Suprapubic skin (tissue), 4 donors: Measurements from ENCODE around the gene MOBP. TPM values are rescaled to one million over a fixed set of nuclear protein-coding genes. Genes with fewer than 3 reads are reported as not detected.

Experiments used
- DNase-seq, 2 donors: peaks; one replicate each; pipeline ENCODE4 v3.0.0-alpha.2; 2019; ENCODE audit warnings: low spot score in 2 of 2
- H3K27ac ChIP-seq: fragments of 200-600 bp; sonication (generic); one replicate; pipeline ENCODE4 v1.5.1; 2019
- H3K27me3 ChIP-seq: fragments of 200-600 bp; sonication (generic); one replicate; pipeline ENCODE4 v1.5.1; 2019
- H3K36me3 ChIP-seq: fragments of 200-600 bp; sonication (generic); one replicate; pipeline ENCODE4 v1.5.1; 2019
- H3K4me1 ChIP-seq: fragments of 200-600 bp; sonication (generic); one replicate; pipeline ENCODE4 v1.5.1; 2019
- H3K4me3 ChIP-seq: fragments of 200-600 bp; sonication (generic); one replicate; pipeline ENCODE4 v1.5.1; 2019; ENCODE audit warnings: mild to moderate bottlenecking
- H3K9me3 ChIP-seq: fragments of 200-600 bp; sonication (generic); one replicate; pipeline ENCODE4 v1.5.1; 2019
- EP300 ChIP-seq: sonication (generic); formaldehyde crosslinking; IDR thresholded peaks from one replicate; pipeline ENCODE4 v1.6.1; 2017; ENCODE audit warnings: antibody characterized with exemption
- POLR2A ChIP-seq, 2 donors: fragments of 450-650 bp; IDR thresholded peaks; one replicate each; pipeline ENCODE4 v1.6.1; 2017; ENCODE audit warnings: antibody characterized with exemption in 2 of 2, mild to moderate bottlenecking in 2 of 2, moderate library complexity in 2 of 2
- POLR2AphosphoS5 ChIP-seq, 3 donors: sonication (generic); formaldehyde crosslinking; IDR thresholded peaks; one replicate each; pipeline ENCODE4 v1.6.1; 2017; ENCODE audit warnings: antibody characterized with exemption in 3 of 3
- WGBS: methylation state at CpG from one replicate; pipeline ENCODE4 v1.1.5; 2018; 5-methylcytosine and 5-hydroxymethylcytosine counted together
- total RNA-seq, 4 donors: library from RNA; depleted of rRNA; stranded (reverse); fragments of >200 nt; gene quantifications; one replicate each; pipeline ENCODE4 v1.1.0, GENCODE V29; 2016
- TF ChIP-seq, protein P1 (sequence below), 2 donors: fragments of 200-600 bp in 1 of 2; fragments of 450-650 bp in 1 of 2; sonication (generic) in 1 of 2; IDR thresholded peaks; one replicate each; pipeline ENCODE4 v1.5.1; 2016 to 2019; ENCODE audit warnings: antibody characterized with exemption in 2 of 2, mild to moderate bottlenecking in 1 of 2, moderate library complexity in 1 of 2

MOBP gene
- total RNA-seq, 4 donors from 2014 or later, result not detected

DNA sequence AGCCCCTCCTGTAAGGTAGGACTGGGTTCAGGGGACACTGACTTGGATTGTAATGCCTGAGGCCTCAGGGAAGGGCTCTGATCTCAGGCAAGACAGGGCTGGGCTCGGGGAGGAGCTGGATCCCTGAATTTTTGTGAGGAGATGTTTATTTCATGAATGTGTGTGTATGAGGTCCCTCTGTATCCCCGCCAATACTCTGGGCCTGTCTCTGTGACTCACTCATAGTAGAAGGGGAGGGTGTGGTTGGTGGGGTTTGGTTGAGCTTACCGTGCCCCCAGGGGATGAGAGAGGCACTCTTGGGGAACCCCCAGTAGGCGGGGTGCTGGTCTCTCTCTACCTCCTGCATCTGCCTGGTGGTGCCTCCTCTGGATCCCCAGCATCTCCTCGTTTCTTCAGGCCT, 32.9 kb upstream of the MOBP start:
- 42% methylated on average over 4 of the region's 5 CpGs for WGBS
- Histone ChIP-seq H3K4me3 (no peak overlapping the region), H3K27me3 (no peaks in the 10 kb centered on the region), H3K27ac (no peak overlapping the region), H3K9me3 (no peaks in the 10 kb centered on the region), H3K4me1 (no peaks in the 10 kb centered on the region), H3K36me3 (no peaks in the 10 kb centered on the region)
- TF ChIP-seq EP300 (no peak), POLR2AphosphoS5 (IDR thresholded peaks at IDR 0.05) (no peak), POLR2A (IDR thresholded peaks at IDR 0.05) (no peak)
- TF ChIP-seq, protein P1, sequence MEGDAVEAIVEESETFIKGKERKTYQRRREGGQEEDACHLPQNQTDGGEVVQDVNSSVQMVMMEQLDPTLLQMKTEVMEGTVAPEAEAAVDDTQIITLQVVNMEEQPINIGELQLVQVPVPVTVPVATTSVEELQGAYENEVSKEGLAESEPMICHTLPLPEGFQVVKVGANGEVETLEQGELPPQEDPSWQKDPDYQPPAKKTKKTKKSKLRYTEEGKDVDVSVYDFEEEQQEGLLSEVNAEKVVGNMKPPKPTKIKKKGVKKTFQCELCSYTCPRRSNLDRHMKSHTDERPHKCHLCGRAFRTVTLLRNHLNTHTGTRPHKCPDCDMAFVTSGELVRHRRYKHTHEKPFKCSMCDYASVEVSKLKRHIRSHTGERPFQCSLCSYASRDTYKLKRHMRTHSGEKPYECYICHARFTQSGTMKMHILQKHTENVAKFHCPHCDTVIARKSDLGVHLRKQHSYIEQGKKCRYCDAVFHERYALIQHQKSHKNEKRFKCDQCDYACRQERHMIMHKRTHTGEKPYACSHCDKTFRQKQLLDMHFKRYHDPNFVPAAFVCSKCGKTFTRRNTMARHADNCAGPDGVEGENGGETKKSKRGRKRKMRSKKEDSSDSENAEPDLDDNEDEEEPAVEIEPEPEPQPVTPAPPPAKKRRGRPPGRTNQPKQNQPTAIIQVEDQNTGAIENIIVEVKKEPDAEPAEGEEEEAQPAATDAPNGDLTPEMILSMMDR (IDR thresholded peaks at IDR 0.05), result no peak
- DNase-seq, result no peak

- no CpG with 5 or more reads among the region's 1 CpG for WGBS
- H3K4me3 ChIP-seq, result no peak overlapping the region
Measured at GRCh38 chr3:39435006-39435748, 32.3 kb upstream of the MOBP start.

GRCh38 chr3:39438880-39439279, 28.6 kb upstream of the MOBP start:
- no peak for DNase-seq
- H3K9me3 ChIP-seq, result no peaks in the 10 kb centered on the region
- H3K27me3 ChIP-seq, result no peaks in the 10 kb centered on the region
- H3K36me3 ChIP-seq, result no peaks in the 10 kb centered on the region
- H3K4me1 ChIP-seq, result no peaks in the 10 kb centered on the region
- 81% methylated on average over 4 of the region's 4 CpGs for WGBS
- H3K27ac ChIP-seq, result no peak overlapping the region
- no peak overlapping the region for H3K4me3 ChIP-seq
- TF ChIP-seq POLR2AphosphoS5 (IDR thresholded peaks at IDR 0.05) (no peak), EP300 (no peak), POLR2A (IDR thresholded peaks at IDR 0.05) (no peak)
- TF ChIP-seq, protein P1 (IDR thresholded peaks at IDR 0.05), result no peak

More at GRCh38 chr3:39435006-39435748, 32.3 kb upstream of the MOBP start:
- H3K27me3 ChIP-seq, result no peaks in the 10 kb centered on the region
- no peak overlapping the region for H3K27ac ChIP-seq
- no peaks in the 10 kb centered on the region for H3K4me1 ChIP-seq
- H3K36me3 ChIP-seq, result no peaks in the 10 kb centered on the region
- TF ChIP-seq, protein P1 (IDR thresholded peaks at IDR 0.05), result no peak
- no peak for TF ChIP-seq POLR2A (IDR thresholded peaks at IDR 0.05)
- H3K9me3 ChIP-seq, result no peaks in the 10 kb centered on the region
- no peak for DNase-seq

- WGBS, result 93% methylated on average over 8 of the region's 8 CpGs
- no peaks in the 10 kb centered on the region for H3K27me3 ChIP-seq
- no peak for TF ChIP-seq POLR2AphosphoS5 (IDR thresholded peaks at IDR 0.05)
- TF ChIP-seq, protein P1 (IDR thresholded peaks at IDR 0.05), result no peak
- no peak for TF ChIP-seq POLR2A (IDR thresholded peaks at IDR 0.05)
- no peak for TF ChIP-seq EP300
- DNase-seq, result no peak
- H3K36me3 ChIP-seq, result no peaks in the 10 kb centered on the region
- no peak overlapping the region for H3K4me3 ChIP-seq
- no peak overlapping the region for H3K27ac ChIP-seq
- H3K4me1 ChIP-seq, result no peaks in the 10 kb centered on the region
- H3K9me3 ChIP-seq, result no peaks in the 10 kb centered on the region
Measured at GRCh38 chr3:39440316-39440715, 27.2 kb upstream of the MOBP start.

DNA sequence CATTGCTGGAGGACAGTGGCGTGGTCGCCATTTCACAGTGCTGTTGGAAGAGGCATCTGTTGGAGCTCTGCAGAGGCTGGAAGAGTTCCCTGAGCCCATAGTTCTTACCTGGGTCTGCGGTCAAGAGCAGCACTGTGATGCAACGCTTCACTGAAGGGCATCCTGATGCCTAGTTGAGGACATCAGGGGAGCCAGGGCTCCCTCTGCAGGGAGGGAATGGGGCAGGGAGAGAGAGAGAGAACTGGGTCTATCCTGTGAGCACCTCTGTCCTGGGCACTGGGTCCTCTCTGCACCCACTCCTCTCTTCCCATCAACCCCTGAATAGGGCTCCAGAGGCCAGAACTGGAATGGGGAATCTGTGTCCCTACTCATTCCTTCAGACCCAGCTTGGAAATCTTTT, 23.9 kb upstream of the MOBP start:
- H3K4me3 ChIP-seq, result no peak overlapping the region
- H3K27ac ChIP-seq, result no peak overlapping the region
- H3K9me3 ChIP-seq, result no peaks in the 10 kb centered on the region
- DNase-seq, result no peak
- no peak for TF ChIP-seq POLR2AphosphoS5 (IDR thresholded peaks at IDR 0.05)
- TF ChIP-seq, protein P1 (IDR thresholded peaks at IDR 0.05), result no peak
- TF ChIP-seq EP300, result no peak
- TF ChIP-seq POLR2A (IDR thresholded peaks at IDR 0.05), result no peak
- 91% methylated on average over 4 of the region's 4 CpGs for WGBS
- no peaks in the 10 kb centered on the region for H3K27me3 ChIP-seq
- H3K36me3 ChIP-seq, result no peaks in the 10 kb centered on the region
- peaks cover 3% of the 10 kb centered on the region for H3K4me1 ChIP-seq
